Measurements from ENCODE around the gene APEH.

DNA sequence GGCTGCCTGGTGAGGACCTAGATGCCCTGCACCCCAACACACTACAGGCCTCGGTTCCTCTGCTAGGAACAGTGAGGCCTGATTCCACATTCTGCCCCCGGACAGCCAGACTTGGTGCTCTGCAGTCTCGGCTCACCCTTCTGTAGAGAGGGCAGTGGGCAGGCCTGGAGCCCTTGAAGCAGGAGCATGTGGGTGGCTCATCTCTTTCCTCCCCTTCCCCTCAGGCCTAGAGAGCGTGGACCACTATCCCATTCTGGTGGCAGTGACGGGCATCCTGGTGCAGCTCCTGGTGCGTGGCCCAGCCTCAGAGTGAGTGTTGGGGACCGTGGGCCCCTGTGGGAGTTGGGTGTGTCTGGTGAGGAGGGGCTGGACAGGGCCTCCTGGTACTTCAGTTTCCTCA lies 42.0 kb downstream of the APEH start:
- TF ChIP-seq, protein P1, sequence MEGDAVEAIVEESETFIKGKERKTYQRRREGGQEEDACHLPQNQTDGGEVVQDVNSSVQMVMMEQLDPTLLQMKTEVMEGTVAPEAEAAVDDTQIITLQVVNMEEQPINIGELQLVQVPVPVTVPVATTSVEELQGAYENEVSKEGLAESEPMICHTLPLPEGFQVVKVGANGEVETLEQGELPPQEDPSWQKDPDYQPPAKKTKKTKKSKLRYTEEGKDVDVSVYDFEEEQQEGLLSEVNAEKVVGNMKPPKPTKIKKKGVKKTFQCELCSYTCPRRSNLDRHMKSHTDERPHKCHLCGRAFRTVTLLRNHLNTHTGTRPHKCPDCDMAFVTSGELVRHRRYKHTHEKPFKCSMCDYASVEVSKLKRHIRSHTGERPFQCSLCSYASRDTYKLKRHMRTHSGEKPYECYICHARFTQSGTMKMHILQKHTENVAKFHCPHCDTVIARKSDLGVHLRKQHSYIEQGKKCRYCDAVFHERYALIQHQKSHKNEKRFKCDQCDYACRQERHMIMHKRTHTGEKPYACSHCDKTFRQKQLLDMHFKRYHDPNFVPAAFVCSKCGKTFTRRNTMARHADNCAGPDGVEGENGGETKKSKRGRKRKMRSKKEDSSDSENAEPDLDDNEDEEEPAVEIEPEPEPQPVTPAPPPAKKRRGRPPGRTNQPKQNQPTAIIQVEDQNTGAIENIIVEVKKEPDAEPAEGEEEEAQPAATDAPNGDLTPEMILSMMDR (IDR thresholded peaks at IDR 0.05), result no peak
- TF ChIP-seq POLR2A (IDR thresholded peaks at IDR 0.05; ENCODE audit: low read depth), result no peak

Data from esophagus muscularis mucosa (tissue), 3 donors.